Measurements from ENCODE around the gene GLIPR1L2.
"Not testable (repeated sequence)": the region's sequence is repeated elsewhere in the genome, so short reads cannot be mapped to it uniquely, and the experiment has no call there.

GLIPR1L2 gene

DNA sequence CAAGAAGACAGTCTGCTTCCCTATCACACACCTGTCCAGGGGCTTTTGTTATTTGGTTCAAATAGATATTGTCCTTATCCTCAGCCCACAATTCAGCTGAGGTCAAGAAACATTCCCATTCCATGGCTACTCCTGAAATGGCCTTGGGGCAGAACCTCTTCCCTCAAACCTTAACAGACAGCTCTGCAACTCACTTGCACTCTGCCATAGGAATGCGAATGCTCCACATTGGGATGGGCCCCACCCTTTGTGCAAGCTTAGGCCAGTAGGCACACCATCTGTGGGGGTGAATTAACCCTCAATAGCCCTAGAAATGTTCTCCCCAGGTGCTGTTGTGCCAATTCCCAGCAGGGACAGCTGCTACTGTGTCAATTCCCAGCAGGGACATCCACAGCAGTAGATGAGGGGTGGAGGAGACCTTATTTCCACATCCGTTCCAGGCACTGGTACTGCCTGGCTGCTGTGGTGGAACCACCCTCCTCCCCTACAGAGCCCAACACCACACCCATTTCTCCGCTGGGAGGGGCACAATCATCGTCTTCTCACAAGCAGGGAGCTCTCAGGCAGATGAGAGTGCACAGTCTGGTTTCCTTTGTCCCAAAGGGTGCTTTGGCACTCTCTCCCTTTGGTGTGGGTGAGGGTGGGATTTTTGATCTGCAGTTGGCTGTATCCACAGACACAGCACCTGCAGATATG lies 47.3 kb downstream of the GLIPR1L2 start:
- peak; percentile 21 for DNase-seq

DNA sequence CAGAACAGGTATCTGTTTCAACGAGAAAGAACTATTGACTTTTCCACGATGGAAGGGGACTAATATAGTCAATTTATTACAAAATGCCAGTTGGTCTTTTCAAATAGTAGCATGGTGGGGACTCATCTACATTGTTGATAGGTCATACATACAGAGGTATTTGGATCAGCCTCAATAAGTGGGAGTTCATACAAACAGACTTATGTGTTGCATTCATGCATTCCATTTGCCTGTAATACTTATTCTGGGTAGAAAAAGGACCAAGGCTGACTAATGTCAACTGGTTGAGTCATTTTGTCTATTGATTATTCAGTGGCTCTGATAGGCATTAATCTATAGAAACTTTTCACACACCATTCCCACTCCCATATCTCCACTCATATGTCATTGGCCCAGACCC lies 48.2 kb downstream of the GLIPR1L2 start:
- no peak for DNase-seq

DNA sequence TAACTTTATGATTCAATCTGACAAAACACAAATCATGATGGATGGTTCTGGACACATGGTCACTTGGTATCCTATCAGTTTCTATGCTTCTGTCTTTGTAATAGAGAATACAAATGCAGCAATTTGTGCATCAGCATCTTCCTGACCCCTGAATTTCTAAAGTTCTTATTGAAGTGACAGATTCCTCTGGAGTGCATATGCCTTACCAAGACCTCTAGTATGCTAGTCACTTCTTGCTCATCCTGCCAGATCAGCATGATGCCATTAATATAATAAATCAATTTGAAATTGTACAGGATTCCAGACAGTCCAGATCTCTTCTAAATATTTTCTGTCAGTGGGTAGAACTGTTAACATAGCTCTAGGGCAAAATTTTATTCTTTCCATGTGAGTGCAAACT lies 49.0 kb downstream of the GLIPR1L2 start:
- DNase-seq, result no peak

DNA sequence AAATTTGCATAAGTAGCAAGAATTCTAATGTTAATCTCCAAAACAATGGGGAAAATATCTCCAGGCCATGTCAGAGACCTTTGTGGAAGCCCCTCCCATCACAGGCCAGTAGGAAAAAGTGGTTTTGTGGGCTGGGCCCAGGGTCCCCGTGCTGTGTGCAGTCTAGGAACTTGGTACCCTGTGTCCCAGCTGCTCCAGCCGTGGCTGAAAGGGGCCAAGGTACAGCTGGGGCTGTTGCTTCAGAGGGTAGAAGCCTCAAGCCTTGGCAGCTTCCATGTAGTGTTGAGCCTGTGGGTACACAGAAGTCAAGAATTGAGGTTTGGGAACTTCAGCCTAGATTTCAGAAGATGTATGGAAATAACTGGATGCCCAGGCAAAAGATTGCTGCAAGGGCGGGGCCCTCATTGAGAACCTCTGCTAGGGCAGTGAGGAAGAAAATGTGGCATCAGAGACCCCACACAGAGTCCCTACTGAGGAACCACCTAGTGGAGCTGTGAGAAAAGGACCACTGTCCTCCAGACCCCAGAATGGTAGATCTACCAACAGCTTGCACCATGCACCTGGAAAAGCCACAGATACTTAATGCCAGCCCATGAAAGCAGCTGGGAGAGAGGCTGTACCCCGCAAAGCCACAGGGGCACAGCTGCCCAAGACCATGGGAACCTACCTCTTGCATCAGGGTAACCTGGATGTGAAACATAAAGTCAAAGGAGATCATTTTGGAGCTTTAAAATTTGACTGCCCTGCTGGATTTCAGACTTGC lies 51.0 kb downstream of the GLIPR1L2 start:
- DNase-seq, result not testable (repeated sequence)

DNA sequence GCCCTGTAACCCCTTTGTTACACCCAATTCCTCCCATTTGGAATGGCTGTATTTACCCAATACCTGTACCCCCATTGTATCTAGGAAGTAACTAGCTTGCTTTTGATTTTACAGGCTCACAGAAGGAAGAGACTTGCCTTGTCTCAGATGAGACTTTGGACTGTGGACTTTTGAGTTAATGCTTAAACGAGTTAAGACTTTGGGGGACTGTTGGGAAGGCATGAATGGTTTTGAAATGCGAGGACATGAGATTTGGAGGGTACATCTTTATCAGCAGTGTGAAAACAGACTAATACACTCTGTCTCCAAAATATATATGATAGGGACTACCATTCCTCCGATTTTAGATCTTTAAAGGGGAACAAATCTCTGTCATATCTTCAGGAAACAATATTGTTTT lies 51.6 kb downstream of the GLIPR1L2 start:
- not testable (repeated sequence) for DNase-seq

DNA sequence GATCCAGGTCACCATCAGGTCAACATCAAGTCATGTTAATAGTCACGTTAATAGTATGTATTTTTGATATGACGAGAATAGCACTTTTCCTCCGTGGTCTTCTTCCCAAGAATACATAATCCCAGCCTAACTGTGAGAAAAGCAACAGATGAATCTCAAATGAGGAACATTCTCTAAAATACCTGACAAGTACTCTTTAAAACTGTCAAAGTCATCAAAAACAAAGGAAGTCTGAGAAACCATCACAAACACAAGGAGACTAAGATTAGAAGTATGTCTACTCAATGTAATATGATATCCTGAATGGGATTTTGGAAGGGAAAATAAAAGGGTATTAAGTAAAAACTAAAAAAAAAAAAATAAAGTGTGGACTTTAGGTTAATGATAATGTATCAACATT lies 52.8 kb downstream of the GLIPR1L2 start:
- no peak for DNase-seq

DNA sequence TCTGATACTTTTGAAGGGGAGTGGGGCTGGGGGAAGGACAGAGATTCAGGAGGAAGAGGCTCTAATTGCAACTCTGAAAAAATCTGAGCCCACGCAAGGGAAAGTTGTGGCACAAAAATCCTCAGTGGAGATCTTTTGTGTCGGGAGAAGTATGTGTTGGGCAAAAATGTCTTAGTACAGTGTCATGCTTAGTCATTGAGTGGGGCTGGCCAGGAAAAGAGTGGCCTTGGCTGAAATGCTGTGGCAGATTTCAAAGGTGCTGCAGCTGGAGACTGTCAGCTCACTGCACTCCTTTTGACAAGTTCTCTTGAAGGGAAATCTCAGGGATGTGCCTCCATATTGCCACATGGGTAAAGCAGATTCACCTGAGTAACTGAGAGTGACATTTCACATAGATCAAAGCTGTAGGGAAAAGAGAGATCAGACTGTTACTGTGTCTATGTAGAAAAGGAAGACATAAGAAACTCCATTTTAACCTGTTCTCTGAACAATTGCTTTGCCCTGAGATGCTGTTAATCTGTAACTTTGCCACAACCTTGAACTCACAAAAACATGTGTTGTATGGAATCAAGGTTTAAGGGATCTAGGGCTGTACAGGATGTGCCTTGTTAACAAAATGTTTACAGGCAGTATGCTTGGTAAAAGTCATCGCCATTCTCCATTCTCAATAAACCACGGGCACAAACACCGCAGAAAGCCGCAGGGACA lies 53.7 kb downstream of the GLIPR1L2 start:
- no peak for DNase-seq

DNA sequence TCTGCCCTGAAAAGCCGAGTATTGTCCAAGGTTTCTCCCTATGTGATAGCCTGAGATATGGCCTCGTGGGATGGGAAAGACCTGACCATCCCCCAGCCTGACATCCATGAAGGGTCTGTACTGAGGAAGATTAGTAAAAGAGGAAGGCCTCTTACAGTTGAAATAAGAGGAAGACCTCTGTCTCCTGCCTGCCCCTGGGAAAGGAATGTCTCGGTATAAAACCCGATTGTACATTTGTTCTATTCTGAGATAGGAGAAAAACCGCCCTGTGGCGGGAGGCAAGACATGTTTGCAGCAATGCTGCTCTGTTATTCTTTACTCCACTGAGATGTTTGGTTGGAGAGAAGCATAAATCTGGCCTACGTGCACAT lies 54.2 kb downstream of the GLIPR1L2 start:
- DNase-seq, result not testable (repeated sequence)

DNA sequence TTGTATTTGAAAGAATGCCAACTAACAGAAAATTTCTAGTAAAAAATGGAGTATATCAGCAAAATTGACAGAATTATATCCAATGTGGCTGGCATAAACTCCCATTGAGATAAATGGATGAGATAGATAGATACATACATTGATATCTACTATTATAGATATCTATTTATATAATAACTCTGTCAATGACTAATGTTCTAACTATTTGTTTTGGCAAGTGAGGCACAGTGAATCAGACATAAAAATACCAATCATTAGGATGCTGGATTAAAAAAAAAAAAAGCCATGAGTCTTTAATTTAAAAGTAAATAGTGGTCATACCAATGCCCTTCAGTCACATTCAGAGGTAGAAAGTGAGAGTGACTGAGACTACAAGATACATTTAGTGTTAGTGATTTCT lies 56.0 kb downstream of the GLIPR1L2 start:
- no peak for DNase-seq

DNA sequence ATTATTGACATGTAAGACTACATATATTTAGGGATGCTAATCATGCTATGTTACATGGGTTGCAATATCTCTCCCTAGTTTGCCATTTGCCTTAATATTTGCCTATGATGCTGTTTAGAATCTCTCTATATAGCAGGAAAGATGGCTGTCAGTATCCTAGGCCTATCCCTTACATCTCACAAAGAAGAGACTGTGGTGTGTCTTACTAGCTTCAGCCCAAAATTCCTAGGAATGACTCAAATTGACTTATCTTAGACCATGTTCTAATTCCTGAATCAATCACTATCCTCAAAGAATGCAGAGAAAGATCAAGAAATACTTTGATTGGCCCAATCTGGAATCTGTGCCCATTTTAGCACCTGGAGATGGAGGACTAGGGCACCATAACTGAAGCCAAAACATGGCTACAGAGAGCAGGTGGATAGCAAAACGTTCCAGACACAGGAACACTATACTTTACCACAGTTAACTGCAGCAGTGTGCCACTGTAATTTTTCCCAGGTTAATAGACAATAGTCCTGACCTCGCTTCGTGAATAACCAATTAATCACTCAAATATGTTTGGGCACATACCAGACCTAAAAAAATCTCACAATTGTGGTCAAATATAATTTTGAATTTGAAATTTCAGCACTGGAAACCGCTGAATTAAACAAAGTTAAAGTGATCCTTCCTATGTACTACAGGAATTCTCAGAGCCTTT lies 57.0 kb downstream of the GLIPR1L2 start:
- no peak for DNase-seq

DNA sequence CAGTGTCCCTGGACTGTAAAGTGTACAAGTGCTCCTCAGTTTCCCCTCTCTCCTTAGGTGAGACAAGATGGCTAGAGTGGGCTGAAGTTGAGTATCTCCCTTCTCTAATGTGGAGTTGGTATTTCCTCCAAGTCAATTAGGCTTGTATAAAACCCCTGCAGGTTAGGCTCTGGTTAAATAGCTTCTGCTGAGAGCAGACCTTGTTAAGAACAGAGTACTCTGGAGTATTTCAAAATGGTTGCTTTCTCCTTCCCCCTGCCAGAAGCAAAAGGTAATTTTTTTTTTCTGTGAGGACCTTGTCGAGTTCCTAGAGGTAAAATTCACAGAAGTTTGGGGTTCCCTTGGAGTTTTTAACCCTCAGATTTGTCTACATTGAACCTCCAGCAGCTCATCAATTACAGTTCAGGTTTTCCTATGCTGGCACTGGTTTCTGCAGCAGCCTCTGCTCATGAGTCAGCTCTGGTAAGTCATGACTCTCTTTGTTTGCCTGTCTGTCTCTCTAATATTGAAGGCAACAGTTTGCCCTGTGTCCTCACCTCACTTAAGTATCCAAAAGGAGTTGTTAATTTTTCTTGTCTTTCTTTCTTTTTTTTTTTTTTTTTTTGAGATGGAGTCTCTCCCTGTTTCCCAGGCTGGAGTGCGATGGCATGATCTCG lies 61.9 kb downstream of the GLIPR1L2 start:
- DNase-seq, result no peak

DNA sequence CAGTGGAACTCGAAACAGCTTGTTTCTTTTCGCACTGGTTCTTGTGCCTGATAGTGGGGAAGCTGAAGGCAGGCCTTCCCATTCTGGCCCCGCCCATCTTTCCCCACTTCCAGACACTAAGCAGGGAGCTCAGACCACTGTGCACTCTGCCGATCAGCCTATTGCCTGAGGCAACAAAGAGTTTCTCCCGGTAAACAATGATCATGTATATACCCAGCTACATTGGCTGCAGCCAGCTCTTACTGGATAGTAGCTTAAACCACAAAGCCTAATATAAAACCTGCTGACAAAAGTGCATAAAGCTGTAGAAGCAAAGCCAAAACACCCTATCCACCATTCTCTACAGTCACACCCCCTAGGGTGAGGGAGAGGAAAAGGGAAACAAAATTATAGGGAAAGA lies 65.0 kb downstream of the GLIPR1L2 start:
- no peak for DNase-seq

DNA sequence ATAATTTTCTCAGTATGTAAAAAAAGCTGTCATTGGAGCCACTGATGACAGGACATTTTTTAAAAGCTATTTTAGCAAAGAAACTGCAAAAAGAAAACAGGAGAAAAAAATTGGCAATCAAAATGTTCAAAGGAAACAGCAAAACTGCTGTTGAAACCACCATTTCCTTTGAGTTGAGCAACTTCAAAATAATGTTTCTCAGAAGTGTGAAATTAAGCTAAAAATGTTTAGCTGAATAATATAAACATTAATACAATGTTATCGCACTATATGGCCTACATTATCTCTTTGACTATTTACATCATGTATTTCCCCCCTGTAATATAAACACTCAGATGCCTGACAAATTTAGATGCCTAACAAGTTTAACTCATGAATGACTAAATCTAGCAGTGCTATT lies 66.3 kb downstream of the GLIPR1L2 start:
- DNase-seq, result peak; percentile 38

DNA sequence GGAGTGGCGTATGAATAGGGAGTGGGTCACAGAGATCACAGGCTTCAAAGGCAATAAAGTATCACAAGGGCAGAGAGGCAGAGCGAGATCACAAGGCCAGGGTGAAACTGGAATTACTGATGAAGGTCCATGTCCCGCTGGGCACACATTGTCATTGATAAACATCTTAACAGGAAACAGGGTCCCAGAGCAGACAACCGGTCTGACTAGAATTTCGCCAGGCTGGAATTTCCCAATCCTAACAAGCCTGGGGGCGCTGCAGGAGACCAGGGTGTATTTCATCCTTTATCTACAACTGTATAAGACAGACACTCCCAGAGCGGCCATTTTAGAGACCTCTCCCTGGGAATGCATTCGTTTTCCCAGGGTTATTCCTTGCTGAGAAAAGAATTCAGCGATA lies 67.0 kb downstream of the GLIPR1L2 start:
- not testable (repeated sequence) for DNase-seq

DNA sequence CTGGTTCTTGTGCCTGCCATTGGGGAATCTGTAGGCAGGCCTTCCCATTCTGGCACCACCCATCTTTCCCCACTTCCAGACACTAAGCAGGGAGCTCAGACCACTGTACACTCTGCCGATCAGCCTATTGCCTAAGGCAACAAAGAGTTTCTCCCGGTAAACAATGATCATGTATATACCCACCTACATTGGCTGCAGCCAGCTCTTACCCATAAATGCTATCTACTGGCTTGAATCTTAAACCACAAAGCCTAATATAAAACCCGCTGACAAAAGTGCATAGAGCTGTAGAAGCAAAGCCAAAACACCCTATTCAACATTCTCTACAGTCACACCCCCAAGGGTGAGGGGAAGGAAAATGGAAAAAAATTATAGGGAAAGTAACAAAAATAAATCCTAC lies 68.9 kb downstream of the GLIPR1L2 start:
- no peak for DNase-seq

DNA sequence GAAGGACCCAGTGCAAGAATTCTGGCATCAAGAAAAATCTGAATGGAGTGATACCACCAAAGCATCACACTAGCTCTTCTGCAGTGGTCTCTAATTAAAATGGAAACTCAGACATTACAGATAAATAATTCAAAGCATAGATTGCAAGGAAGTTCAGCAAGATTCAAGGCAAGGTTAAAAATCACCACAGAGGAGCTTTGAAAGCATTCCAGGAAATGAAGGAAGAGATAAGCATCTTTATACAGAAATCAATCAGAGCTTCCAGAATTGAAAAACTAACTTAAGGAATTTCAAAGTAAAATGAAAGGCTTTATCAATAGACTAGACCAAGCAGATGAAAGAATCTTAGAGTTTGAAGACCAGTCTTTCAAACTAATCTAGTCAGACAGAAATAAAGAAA lies 69.3 kb downstream of the GLIPR1L2 start:
- DNase-seq, result no peak

DNA sequence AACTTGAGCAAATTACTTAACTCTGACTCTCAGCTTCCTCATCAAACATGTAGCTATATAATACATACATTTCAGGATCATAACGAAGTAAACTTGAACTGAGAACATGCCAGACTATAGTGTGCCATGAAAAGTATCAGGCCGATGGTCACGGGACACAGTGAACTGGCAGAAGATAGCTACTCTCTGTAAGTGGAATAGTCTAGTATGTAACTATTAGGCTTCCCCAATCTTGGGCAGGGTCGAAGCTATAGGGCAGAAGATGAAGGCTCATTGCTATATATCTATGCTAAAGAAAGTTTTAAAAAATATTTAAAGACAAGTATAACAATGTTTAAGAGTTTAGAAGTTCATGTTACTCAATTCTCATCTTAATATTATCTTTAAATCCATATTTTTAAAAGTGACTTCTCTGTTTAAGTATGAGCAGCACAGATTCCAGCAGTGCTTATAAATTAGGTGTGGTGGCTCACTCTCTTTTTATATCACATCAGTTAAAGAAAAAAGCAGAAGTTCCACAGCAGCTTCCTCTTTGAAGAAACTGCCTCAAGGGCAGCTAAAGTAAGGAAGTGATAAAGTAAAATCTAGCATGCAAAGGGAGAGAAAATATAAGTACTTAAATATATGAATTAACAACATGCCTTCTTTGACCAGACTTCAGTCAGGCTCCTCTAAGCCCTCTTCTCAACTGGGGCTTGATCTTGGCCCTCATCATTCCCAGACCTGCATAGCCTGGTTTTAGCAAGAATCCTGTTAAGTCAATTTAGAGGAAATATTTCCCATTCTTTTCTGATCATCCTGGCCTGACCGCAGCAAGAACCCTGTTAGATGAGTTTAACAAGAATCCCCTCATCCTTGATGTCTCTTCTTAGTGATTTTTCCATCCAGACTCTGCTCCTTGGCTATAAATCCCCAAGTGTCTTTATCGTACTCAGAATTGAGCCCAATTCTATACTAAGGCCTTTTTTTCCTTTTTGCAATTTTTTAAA lies 81.3 kb downstream of the GLIPR1L2 start:
- DNase-seq, result no peak

DNA sequence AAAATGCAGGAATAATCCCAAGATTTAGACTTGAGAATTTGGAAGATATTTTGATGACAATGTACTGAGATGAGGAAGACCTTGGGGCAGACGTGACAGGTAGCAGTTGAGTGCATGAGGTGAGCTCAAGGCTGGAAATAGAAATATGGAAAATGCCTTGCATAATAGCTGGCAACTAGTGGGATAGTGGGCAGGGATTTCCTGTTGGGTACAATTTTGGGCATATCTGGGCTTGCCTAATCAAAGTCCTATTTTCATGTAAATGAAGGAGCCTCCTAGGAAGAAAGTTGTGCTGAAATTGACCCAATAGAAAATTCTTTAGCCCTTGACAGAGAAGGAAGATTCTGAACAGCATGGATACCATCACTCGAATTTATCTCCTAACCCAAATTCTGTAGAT lies 83.2 kb downstream of the GLIPR1L2 start:
- no peak for DNase-seq

DNA sequence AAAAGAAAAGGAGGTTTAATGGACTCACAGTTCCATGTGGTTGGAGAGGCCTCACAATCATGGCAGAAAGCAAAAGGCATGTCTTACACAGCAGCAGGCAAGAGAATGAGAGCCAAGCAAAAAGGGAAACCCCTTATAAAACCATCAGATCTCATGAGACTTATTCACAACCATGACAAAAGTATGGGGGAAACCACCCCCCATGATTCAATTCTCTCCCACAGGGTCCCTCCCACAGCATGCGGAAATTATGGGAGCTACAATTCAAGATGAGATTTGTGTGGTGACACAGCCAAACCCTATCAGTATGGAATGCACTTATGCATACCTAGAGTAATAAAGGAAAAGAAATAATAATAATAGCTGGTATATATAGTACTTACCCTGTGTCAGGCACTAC lies 85.2 kb downstream of the GLIPR1L2 start:
- DNase-seq, result no peak

DNA sequence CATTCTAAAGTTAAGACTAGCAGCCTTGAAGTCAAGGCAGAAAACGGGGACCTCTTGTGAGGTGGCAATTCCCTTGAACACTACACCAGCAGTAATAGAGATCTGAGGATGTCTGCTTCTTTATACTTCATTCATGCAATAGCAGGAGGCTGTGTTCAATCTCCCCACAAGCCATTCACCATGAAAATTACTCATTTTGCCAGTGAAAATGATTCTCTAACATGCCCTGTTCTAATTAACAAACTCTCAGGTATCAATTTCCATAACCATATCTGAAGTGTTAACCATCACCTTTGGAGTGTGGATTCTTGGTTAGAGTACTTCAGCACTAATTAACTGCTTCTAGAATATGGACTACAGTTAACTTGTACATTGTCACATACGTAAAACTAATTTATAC lies 86.2 kb downstream of the GLIPR1L2 start:
- DNase-seq, result no peak

DNA sequence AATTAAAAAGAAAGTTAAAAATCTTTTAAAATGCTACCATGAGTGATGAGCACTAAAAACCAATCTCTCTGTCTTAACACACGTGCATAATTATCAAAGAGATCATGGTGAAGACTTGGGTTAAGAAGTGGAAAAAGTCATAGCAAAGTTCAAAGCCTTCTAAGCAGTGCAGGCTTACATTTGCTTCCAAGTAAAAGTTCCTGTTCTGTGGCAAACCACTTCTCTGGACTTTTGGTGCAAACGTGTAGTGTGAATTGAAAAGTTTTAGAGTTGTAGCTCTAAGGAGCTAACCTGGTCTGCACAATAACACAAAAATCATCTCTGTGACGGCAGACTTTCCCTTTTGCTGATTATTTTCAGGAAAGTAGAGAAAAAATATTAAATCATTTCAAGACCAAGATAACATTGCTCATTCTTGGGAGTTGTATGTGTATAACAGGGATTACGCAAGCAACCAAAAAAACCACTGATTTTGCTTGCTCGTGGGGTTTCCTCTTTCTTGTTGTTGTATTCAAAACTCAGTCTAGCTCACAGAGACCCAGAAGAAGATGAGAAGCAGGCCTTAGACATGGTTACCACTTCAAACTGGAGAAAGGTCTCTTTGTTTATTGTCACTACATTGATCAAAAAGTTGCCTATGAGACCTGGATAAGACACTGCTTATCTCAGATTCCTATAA lies 87.4 kb downstream of the GLIPR1L2 start:
- peak; percentile 74 for DNase-seq

Data from CD4-positive, alpha-beta T cell treated with Interleukin-21 for 1 hour (primary cell).